GM19238 (cell line): Measurements from ENCODE around the gene SLC2A9.

Source experiments
- DNase-seq: peaks from one replicate; pipeline ENCODE4 v3.0.0; 2011; ENCODE audit warnings: low spot score; ENCODE audit not compliant: insufficient read length

SLC2A9 gene

DNA sequence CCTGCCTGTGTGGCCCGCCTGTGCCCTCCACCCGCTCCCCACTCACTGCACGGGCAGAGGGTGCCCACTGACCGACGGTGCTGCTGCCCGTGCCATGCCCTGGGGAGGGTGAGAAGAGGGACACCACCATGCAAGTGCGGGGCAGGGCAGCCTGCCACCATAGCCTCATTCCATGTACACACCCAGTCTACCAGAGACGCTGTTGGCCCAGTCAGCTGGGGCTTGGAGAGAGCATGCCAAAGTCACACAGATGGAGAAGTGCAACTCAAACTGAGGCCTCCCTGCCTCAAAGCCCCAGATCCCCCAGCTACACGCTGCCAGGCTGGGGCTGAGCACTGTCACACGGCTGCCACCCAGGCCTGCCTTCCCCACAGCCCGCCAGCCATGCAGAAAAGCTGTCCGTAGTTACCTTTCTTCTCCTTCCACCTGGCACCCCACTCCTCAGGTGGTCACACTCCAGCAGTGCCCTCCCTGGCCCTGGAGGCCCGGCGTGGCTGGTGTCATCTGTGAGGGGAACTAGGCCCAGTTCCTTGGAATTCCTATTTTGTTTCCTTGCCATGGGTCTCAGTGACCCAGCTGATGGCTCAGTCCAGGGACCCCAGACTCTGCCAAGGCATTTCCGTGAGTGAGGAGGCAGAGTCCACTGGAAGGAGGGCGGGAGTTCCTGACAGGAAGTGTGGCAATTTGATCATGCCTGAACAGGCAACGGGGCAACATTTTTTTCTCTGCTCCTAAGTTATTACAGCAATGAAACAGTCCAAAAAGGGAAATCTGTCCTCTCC is at the start of gene SLC2A9:
Gene SLC2A9, minus strand, starts transcription at position 627 of the 782 bp plus-strand sequence. Its CDS starts 68 bp downstream, at position 559.
- DNase-seq, result no peak

DNA sequence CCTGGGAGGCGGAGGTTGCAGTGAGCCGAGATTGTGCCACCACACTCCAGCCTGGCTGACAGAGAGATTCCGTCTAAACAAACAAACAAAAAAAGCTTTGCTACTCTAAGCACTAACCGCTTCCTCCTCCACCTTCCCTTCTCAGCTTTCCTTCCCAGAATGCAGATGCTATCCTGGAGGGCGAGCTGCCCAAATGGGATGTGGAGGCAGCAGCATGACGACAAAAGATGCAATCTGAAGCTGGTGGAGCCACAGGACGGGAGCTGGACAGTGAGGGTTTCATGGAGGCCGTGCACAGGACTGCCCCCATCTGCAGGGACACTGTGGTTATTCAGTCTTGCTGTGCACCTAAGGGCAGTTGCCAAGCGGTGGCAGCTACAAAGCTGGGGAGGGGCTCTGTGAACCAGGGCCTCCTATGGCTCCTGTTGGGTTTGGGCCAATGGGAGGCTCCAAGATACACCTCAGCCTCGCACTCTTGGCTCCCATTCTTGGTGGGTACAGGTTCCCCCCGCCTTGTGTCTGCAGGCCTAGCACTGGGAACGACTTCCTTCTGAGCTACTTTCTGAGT is 47.9 kb upstream of the SLC2A9 start:
- DNase-seq, result no peak

DNA sequence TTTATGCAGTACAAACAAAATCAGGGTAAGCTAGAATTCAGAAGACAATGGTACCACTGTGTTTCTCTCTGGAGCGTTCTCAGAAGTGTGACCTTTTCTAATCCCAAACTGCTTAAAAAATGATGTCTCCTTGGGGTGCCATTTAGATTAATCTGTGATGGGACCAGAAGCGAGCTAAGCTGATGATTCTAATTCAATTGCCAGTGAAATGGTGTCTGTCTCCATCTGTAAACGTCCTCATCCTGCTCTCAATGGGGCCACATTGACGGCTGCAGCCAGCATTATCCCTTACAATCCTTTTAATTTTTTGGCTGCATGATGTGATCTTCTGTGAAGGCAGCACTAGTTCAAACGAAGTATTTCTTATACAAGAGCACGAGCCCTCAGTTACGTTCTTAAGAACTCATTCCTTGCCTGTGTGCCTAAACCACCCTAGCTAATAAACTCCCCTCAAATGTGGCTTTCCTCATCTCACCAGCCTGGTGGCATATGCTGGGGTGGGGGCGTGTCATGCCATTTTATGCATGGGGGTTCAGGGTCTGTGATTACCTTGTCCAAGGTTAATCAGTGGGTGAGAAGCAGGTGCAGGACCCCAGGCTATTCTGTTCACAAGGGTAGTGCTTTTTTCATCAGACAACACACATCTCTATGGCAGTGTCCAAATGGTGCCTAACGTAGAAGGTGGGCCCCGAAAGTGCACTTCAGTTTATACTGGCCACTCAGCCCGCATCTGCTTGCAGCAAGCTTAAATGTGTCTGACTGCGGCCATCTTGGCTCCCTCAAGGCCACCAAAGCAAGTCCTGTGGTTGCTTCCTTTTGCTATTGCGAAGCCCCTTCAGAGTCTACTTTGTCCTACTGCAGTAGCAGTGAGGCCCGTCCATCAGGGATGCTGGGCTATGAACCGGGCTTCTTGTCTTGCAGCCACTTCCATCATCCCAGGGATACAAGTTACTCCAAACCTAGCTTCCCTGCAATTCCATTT is 45.7 kb upstream of the SLC2A9 start:
- DNase-seq, result no peak

DNA sequence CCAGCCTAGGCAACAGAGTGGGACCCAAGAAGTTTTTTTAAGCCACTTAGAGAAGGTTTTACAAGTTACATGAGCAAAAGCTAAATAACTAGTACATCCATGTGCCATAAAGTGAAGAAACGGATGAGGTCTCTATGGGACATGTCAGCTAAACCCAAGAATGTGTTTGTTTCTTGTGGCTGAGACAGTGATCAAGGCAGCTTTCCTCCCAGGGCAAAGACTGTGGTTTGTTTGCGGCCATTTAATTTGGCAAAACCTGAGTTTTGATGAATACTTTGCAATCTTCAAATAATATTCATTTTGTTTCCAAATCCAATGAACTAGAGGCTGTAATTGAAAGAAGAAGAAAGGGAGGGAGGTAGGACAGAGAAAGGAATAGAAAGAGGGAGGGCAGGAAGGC is 44.9 kb upstream of the SLC2A9 start:
- DNase-seq, result no peak

DNA sequence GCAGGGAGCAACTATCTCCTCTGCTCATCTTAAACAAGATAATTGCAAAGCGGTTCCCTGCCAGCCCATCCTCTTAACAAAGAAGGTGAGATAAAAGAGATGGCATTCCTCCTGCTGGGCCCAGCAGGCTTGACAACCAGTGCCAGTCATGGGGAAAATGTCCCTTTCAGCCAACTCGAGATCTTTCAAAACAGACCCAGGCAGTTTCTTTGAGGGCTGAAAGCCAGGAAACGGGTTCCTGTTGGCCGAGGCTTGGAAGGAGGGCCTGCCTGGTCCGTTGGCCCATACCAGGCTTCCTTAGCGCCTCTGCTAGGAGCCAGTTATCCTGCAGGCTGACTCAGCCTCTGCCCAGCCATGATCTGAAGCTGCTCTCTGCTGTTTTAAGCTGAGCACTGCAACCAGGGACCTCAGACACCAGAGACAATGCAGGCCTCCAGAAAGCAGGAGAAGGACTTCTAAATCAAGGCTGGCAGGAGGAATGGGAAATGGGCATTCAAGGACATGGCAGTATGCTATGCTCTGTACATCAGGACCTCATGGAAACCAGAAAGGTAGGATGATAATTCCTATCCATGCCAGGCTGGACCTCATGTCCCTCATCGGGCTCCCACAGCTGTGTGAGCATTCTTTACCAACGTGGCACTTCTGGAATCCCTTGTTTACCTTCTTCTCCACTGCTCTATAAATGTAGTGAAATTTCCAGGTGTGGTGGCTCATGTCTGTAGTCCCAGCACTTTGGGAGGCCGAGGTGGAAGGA is 42.4 kb upstream of the SLC2A9 start:
- DNase-seq, result no peak

DNA sequence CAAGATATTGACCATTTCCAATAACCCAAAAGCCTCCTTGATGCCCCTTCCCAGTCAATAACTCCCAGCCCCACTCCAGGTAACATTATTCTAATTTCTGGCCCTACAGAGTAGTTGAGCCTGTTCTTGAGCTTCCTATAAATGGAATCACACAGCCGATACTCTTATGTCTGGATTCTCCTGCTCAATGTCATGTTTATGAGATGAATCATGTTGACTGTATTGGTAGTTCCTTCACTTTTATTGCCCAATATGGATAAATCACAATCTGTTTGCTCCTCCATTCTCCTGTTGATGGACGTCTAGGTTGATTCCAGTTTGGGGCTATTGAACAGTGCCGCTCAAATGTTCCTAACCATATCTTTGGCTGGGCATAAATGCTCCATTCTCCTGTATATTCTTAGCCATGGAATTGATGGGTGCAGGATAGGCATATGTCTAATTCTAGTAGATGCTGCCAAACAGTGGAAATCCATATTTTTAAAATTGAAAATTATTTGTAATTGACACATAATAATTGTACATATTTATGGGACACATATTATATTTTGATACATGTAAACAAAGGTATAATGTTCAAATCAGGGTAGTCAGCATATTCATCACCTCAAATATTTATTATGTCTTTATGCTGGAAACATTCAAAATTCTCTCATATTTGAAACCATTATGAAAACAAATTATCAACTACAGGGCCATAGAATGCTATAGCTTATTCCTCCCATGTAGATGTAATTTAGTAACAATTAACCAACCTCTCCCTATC is 40.5 kb upstream of the SLC2A9 start:
- DNase-seq, result no peak

DNA sequence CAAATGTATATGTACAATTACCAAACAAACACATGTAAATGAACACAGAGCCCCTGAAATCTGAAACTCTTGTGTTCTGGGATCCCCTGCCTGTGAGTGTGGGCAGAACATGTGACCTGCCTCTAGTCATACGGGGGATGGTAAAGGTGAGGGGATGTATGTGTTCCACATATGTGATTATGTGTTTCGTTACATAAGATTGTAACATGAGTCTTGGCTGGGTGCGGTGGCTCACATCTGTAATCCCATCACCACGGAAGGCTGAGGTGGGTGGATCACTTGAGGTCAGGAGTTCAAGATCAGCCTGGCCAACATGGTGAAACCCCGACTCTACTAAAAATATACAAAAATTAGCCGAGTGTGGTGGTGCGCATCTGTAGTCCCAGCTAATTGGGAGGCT is 37.1 kb upstream of the SLC2A9 start:
- DNase-seq, result no peak

DNA sequence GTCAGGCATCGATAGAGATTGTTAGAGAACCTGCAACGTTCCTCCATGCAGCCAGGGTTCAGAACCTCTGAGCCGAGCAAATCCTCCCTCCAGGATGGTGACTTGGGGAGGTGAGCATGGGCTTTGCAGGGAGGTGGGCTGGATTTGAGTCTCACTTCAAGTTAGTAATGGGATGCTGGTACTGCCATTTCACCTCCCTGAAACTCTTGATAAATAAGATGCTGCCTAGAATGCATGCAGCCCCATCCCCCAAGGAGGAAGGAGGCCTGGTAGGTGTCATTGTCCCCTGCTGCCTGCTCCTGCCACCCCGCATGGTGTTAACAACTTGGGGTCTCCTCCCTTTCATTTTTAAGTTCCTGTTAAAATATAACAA is 35.7 kb upstream of the SLC2A9 start:
- DNase-seq, result no peak

DNA sequence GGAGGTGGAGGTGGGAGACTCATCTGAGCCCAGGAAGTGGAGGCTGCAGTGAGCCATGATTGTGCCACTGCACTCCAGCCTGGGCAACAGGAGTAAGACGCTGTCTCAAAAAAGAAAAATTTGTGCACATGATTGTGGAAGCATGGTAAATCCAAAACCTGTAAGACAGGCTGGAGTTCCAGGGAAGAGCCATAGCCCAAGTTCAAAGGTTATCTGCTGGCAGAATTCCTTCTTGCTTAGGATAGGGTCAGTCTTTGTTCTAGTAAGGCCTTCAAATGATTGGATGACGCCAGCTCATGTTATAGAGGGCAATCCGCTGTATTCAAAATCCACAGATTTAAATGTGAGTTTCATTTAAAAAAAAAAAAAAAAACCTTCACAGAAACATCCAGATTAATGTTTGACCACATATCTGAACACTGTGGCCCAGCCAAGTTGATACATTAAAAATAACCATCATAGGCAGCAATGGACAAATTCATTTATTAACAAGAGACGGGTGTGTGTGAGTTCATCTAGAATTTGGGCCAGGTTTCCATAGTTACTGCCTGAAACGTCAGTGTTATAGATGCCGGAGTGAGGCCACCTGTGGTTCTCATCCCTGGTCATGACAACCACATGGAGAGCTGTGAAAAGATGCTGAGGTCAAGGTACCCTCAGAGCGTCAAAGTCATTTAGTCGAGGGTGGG is 35.2 kb upstream of the SLC2A9 start:
- DNase-seq, result no peak

DNA sequence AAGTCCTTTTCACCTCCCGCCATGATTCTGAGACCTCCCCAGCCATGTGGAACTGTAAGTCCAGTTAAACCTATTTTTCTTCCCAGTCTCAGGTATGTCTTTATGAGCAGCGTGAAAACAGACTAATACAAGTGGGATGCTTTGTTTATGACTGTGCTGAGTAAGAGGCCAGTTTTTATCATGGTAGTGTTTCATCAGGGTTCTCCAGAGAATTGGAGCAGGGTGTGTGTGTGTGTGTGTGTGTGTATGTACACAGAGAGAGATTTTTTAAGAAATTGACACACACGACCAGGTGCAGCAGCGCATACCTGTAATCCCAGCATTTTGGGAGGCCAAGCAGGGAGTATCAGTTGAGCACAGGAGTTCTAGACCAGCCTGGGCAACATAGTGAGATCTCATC is 34.6 kb upstream of the SLC2A9 start:
- DNase-seq, result no peak

DNA sequence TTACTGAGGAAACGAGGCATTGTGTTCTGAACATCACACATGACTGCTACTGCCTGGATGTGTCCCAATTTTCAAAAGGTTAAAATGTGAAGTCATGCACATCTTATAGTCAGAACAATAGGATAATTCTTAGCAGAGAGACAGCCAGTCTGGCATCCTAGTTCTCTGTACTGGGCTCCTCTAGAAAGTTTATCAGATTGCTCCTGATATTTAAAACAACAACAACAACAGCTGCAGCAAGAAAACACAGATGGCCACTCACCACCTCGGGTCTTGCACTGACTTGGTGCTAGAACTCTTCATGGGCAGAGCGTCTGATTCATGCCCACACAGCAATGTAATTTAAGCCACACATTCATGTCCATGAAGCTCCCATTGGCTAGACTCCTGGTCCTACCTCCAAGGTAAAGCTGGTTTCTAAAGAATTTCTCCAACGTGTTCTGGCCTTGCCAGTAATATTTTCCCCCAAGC is 33.3 kb upstream of the SLC2A9 start:
- DNase-seq, result no peak

DNA sequence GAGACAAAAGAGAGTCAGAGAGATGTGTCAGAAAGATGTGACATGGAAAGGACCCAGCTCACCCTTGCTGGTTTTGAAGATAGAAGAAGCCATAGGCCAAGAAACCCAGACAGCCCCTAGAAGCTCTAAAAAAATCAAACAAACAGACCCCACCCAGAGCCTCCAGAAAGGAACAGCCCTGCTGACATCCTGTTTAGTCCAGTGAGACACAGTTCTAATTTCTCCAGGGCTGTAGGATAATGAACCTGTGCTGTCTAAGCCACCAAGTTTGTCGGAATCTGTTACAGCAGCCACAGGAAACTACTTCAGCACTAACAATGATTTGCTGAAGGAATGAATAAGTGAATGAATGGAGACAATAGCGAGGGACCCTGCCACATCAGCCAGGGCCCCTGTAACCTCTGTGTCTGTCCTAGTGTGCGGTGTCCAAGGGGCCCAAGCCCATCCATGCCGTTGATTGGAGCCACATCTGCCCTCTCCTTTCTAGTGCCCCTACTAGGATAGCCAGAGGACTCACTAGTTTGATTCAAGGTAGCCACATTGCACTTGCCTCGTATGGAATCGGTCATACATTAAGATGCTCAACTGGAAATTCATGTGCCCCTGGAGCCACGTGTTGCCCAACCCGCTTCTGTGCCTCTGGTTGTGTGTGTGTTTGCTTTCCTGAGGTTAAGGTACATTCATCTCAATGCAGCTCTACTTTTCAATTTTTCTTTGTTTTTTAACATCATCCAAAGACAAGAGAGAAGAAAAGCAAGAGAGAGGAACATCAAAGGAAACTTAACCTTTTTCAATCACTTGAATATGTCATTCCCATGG is 32.5 kb upstream of the SLC2A9 start:
- DNase-seq, result no peak

DNA sequence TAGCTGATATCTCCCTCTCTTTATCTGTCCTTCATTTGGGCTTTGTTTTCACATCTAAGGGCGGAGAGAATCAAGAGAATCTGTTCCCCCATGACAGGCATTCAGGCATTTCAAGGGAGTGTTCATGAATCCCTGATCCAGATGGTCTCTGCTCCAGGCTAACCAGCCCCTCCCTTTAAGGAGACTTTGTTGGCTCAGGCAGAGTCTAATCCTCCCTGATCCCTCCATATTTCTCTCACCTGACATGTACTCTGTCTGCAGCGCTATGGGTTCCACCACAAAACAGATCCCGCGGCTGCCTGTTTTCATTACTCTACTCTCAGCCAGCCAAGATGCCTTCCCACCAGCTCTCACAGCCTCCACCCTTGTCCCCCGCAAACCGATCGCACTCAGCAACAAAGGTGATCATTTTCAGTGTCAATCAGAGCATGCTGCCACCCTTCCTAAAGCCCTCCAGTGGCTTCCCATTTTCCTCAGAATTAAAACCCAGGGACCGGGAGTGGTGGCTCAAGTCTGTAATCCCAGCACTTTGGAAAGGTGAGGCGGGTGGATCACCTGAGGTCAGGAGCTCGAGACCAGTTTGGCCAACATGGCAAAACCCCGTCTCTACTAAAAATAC is 30.3 kb upstream of the SLC2A9 start:
- no peak for DNase-seq

DNA sequence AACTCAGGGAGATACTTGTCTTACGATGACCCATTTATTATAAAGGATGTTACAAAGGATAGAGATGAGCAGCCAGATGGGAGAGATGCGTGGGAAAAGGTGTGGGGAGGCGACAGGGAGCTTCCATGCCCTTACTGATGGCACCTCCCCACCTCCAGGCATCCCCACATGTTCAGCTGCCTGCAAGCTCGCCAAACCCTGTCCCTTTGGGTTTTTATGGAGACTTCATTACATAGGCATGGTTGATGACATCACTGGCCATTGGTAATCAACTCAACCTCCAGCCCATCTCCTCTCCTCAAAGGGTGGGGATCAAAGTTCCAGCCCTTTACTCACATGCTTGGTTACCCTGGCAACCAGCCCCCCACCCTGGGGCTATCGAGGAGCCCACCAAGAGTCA is 29.4 kb upstream of the SLC2A9 start:
- no peak for DNase-seq

DNA sequence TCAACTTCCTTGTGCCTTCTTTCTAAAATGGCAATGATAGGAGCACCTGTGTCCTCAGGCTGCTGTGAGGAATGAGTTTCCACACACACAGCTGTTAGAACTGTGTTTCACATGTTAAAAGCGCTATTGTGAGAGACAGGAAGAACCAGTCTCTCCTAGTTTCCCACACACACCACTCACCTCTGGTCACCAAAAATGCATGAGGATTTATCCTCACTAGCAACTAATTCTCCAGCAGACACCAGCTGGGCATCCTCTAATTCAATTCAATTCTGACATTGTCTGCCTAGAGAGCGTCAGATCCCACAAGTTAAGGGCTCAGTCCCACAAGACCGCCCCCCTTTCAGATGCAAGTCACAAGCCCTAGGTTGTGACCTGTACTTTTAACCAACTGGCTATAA is 29.0 kb upstream of the SLC2A9 start:
- no peak for DNase-seq

DNA sequence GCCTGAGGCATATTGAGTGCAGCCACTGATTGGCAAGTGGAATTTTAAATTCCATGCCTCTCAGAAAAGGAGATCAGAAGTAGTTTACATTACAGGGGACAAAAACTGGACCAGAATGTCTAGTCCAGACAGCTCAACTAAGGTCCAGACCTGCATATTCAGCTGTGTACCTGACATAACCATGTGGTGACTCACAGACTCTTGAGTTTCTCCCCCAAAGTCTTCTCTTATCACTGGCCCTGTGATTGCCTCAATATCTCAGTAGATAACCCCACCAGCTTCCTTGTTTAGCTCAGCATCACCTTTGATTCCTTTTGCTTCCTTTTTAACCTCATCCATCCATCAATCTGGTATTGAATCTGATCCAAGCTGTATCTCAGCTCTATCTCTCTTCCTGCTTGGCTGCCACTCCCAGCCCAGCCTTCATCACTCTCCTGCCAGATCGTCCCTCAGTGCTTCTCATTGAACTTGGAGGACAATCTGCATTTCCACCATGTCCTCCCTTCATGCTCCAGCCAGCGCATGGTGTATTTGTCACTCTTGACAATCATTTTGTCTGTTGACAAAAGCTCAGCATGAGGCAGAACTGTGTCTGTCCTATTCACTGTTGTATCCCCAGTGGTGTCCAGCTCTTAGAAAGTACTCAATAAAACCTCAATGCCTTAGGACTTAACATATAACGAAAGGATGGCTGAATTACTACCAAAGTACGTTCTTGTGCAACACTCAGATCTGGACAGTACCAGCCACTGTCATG is 27.8 kb upstream of the SLC2A9 start:
- no peak for DNase-seq

DNA sequence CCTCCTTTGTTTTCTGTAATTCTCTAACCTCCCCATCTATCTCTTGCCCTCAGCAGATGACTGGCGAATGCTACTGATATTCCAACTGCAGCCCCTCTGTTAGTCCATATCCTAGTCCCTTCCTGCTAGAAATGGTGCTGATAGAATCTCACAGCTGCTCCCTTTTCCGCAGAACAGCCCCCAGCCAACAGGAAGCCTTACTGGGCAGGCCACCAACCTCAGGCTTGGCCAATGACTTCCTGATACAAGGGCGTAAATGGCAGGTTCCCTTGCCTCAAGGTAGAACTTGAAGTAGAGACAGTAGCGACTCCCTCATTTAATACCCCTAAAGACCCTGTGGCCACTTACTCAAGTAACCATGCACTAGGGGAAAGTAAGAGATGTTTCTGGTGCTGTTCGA is 26.7 kb upstream of the SLC2A9 start:
- no peak for DNase-seq

DNA sequence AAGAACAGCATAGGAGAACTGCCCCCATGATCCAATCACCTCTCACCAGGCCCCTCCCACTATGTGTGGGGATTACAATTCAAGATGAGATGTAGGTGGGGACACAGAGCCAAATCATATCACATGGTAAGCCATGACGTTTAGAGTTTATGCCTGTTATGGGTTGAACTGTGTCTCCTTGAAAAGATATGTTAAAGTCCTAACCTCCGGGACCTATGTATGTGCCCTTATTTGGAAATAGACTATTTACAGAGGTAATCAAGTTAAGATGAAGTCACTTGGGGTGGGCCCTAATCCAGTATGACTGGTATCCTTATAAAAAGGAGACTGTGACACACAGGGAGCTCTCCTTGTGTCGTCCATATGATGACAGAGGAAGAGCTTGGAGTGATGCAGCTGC is 25.2 kb upstream of the SLC2A9 start:
- DNase-seq, result no peak
